ENCODE measurements around the gene WWOX. TPM values are rescaled to one million over a fixed set of nuclear protein-coding genes. Genes with fewer than 3 reads are reported as not detected.

Gene WWOX
- total and polyA plus RNA-seq, 2 of the 13 experiments (the other 11 are each of a cell fraction or from before 2014, with no cell fraction given), result 9.1 to 37.4 TPM

DNA sequence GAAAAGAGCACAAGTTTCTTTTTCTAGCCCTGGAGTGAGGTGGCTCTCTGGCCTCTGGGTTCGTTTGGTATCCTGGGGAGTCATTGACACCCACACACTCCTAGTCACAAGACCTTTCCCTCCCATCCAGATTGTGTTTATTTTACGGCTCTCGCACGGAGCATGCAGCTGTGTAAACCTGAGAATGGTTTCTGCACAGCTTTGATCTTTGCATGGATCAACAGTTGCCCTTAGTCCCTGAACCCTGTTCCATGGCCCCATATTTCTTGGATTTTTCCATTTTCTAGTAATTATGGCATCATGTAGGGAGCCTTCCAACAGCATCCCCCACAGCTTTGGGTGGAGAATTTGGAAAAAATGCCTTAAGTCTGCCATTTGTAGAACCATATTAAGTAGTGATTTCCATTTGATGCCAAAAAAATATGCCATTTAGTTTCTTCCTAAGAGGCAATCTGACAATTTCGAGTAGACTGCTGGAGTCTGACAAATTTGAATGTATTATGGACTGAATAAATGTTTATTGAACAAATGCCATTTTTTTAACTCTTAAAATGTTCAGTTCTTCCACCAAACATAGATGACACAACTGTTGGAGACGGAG, 197.7 kb downstream of the WWOX start (continued):
- peak; percentile 99 for TF ChIP-seq FOXP4 (CRISPR knock-in tag; IDR thresholded peaks at IDR 0.05)
- TF ChIP-seq SMYD3 (CRISPR knock-in tag; IDR thresholded peaks at IDR 0.05), result no peak
- TF ChIP-seq FOXK1 (CRISPR knock-in tag; IDR thresholded peaks at IDR 0.05; ENCODE audit: borderline replicate concordance, low read depth), result peak; percentile 99
- peak; percentile 72; the same call in 1 of the 2 replicates for TF ChIP-seq NR1H2 (CRISPR knock-in tag; IDR thresholded peaks at IDR 0.05; ENCODE audit: borderline replicate concordance, low read depth)
- peak; percentile 99; the same call in 1 of the 2 replicates for TF ChIP-seq ZNF580 (CRISPR knock-in tag; IDR thresholded peaks at IDR 0.05; ENCODE audit: borderline replicate concordance, low read depth)
- TF ChIP-seq, protein P1, sequence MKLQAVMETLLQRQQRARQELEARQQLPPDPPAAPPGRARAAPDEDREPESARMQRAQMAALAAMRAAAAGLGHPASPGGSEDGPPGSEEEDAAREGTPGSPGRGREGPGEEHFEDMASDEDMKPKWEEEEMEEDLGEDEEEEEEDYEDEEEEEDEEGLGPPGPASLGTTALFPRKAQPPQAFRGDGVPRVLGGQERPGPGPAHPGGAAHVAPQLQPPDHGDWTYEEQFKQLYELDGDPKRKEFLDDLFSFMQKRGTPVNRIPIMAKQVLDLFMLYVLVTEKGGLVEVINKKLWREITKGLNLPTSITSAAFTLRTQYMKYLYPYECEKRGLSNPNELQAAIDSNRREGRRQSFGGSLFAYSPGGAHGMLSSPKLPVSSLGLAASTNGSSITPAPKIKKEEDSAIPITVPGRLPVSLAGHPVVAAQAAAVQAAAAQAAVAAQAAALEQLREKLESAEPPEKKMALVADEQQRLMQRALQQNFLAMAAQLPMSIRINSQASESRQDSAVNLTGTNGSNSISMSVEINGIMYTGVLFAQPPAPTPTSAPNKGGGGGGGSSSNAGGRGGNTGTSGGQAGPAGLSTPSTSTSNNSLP (IDR thresholded peaks at IDR 0.05; ENCODE audit: low read depth, low read length), result peak; percentile 97
- TF ChIP-seq PTBP1 (IDR thresholded peaks at IDR 0.05; ENCODE audit: low read depth, low read length, poor library complexity, severe bottlenecking), result no peak
- no peak for TF ChIP-seq SRSF9 (IDR thresholded peaks at IDR 0.05; ENCODE audit: borderline replicate concordance, insufficient read depth, low read depth, low read length, poor library complexity, severe bottlenecking)
- TF ChIP-seq ZNF354B (CRISPR knock-in tag; IDR thresholded peaks at IDR 0.05), result no peak
- TF ChIP-seq CHCHD3 (CRISPR knock-in tag; IDR thresholded peaks at IDR 0.05), result no peak
- no peak for TF ChIP-seq ZBTB14 (CRISPR knock-in tag; IDR thresholded peaks at IDR 0.05)
- peak; percentile 44 for TF ChIP-seq JARID2 (CRISPR knock-in tag; IDR thresholded peaks at IDR 0.05; ENCODE audit: insufficient replicate concordance)
- no peak for TF ChIP-seq HNRNPK (IDR thresholded peaks at IDR 0.05; ENCODE audit: low read depth, low read length, poor library complexity, severe bottlenecking)
- no peak for TF ChIP-seq TAF15 (IDR thresholded peaks at IDR 0.05; ENCODE audit: low read depth, low read length, poor library complexity, severe bottlenecking)
- no peak for TF ChIP-seq ZNF598 (CRISPR knock-in tag; IDR thresholded peaks at IDR 0.05; ENCODE audit: borderline replicate concordance)
- no peak for TF ChIP-seq ZNF382 (CRISPR knock-in tag; IDR thresholded peaks at IDR 0.05; ENCODE audit: borderline replicate concordance)
- peak; percentile 95; the same call in 1 of the 2 replicates for TF ChIP-seq ZBTB20 (CRISPR knock-in tag; IDR thresholded peaks at IDR 0.05; ENCODE audit: borderline replicate concordance, low read depth)
- no peak for TF ChIP-seq PHF20 (CRISPR knock-in tag; IDR thresholded peaks at IDR 0.05)
- TF ChIP-seq MIER3 (CRISPR knock-in tag; IDR thresholded peaks at IDR 0.05; ENCODE audit: borderline replicate concordance), result peak; percentile 99
- TF ChIP-seq DBP (CRISPR knock-in tag; IDR thresholded peaks at IDR 0.05; ENCODE audit: not compliant biosample characterization), result peak; percentile 14
- TF ChIP-seq JDP2 (CRISPR knock-in tag; IDR thresholded peaks at IDR 0.05; ENCODE audit: borderline replicate concordance), result no peak; the same call in 1 of the 2 replicates
- TF ChIP-seq PLRG1 (conservative IDR thresholded peaks at IDR 0.05), result no peak
- peak; percentile 75; the same call in 1 of the 2 replicates for TF ChIP-seq KMT2B (CRISPR knock-in tag; IDR thresholded peaks at IDR 0.05)
- TF ChIP-seq KLF12 (CRISPR knock-in tag; IDR thresholded peaks at IDR 0.05; ENCODE audit: borderline replicate concordance), result 0 out of 2 replicates have a peak, but pooled peaks have one; percentile 25
